HEK293 (cell line): ENCODE data around the gene ATP5MC3.

Experiments
- CTCF ChIA-PET: fragments of 350-600 bp; formaldehyde crosslinking; extraction: SDS; loops from one replicate; lab custom pipeline; 2021; ENCODE audit warnings: antibody characterized with exemption; lab: Yijun Ruan, JAX
- POLR2A ChIA-PET: fragments of 300-600 bp; formaldehyde crosslinking; extraction: SDS; loops from one replicate; lab custom pipeline; 2020; ENCODE audit warnings: antibody characterized with exemption, inconsistent platforms; lab: Yijun Ruan, JAX
- H3K27ac ChIP-seq: fragments of 200-500 bp; sonication (Bioruptor generic); 2 replicates; pipeline ENCODE4 v1.5.1; 2014; ENCODE audit warnings: low read depth, low read length, control low read depth, inconsistent platforms; ENCODE audit errors: extremely low read depth
- H3K36me3 ChIP-seq, 2 experiments: fragments of 200-500 bp in 1 of 2; sonication (Bioruptor generic) in 1 of 2; 1 replicate in 1 of 2; 2 replicates in 1 of 2; pipeline ENCODE4 v1.5.1; 2014 to 2017; ENCODE audit warnings: inconsistent platforms in 2 of 2, low read length in 2 of 2; ENCODE audit not compliant: control insufficient read depth in 2 of 2, insufficient read depth in 1 of 2
- H3K4me1 ChIP-seq: fragments of 200-500 bp; sonication (Bioruptor generic); 2 replicates; pipeline ENCODE4 v1.5.1; 2014; ENCODE audit warnings: mild to moderate bottlenecking, low read length, inconsistent platforms; ENCODE audit not compliant: control insufficient read depth, insufficient read depth
- H3K4me3 ChIP-seq: 2 replicates; pipeline ENCODE4 v1.5.1; 2011; ENCODE audit warnings: low read depth, mild to moderate bottlenecking, control low read depth, low read length, moderate library complexity
- H3K9me3 ChIP-seq: fragments of 200-500 bp; sonication (Bioruptor generic); 2 replicates; pipeline ENCODE4 v1.5.1; 2014; ENCODE audit warnings: low read depth, low read length, inconsistent platforms; ENCODE audit not compliant: control insufficient read depth, insufficient read depth
- IKZF3 ChIP-seq: fragments of 450-650 bp; IDR thresholded peaks from 2 replicates; pipeline ENCODE4 v1.5.0; 2018; ENCODE audit warnings: missing biosample characterization, mild to moderate bottlenecking, missing genetic modification characterization, moderate library complexity
- SALL2 ChIP-seq: fragments of 450-650 bp; formaldehyde crosslinking; IDR thresholded peaks from 2 replicates; pipeline ENCODE4 v1.5.0; 2017; ENCODE audit warnings: missing biosample characterization, mild to moderate bottlenecking, missing genetic modification characterization, borderline replicate concordance
- SP7 ChIP-seq: fragments of 450-650 bp; formaldehyde crosslinking; IDR thresholded peaks from 2 replicates; pipeline ENCODE4 v1.5.1; 2016; ENCODE audit warnings: missing biosample characterization, missing genetic modification characterization
- WT1 ChIP-seq: fragments of 450-650 bp; formaldehyde crosslinking; IDR thresholded peaks from 2 replicates; pipeline ENCODE4 v1.5.1; 2016; ENCODE audit warnings: missing biosample characterization, missing genetic modification characterization
- ZNF146 ChIP-seq: fragments of 450-650 bp; formaldehyde crosslinking; IDR thresholded peaks from 2 replicates; pipeline ENCODE4 v1.5.1; 2016; ENCODE audit warnings: missing biosample characterization, missing genetic modification characterization
- ZNF529 ChIP-seq: fragments of 450-650 bp; formaldehyde crosslinking; IDR thresholded peaks from 2 replicates; pipeline ENCODE4 v1.5.1; 2017; ENCODE audit warnings: missing genetic modification characterization, missing biosample characterization; ENCODE audit not compliant: insufficient replicate concordance
- ZNF549 ChIP-seq: fragments of 450-650 bp; IDR thresholded peaks from 2 replicates; pipeline ENCODE4 v1.5.1; 2018; ENCODE audit warnings: missing biosample characterization, missing genetic modification characterization, mild to moderate bottlenecking, inconsistent platforms, moderate library complexity
- ZNF629 ChIP-seq: fragments of 450-650 bp; formaldehyde crosslinking; IDR thresholded peaks from 2 replicates; pipeline ENCODE4 v1.5.1; 2017; ENCODE audit warnings: missing biosample characterization, missing genetic modification characterization
- ZNF664 ChIP-seq: fragments of 450-650 bp; formaldehyde crosslinking; IDR thresholded peaks from 2 replicates; pipeline ENCODE4 v1.5.1; 2016; ENCODE audit warnings: missing biosample characterization, missing genetic modification characterization
- ZSCAN30 ChIP-seq: fragments of 450-650 bp; IDR thresholded peaks from 2 replicates; pipeline ENCODE4 v1.5.1; 2018; ENCODE audit warnings: missing biosample characterization, mild to moderate bottlenecking, missing genetic modification characterization, moderate library complexity
- TF ChIP-seq, protein P1 (sequence below): fragments of 450-650 bp; formaldehyde crosslinking; IDR thresholded peaks from 2 replicates; pipeline ENCODE4; 2016; ENCODE audit warnings: missing biosample characterization, missing genetic modification characterization
- TF ChIP-seq, protein P2 (sequence below): fragments of 450-650 bp; formaldehyde crosslinking; IDR thresholded peaks from 2 replicates; pipeline ENCODE4 v1.5.1; 2016; ENCODE audit warnings: missing biosample characterization, missing genetic modification characterization, low read depth
- TF ChIP-seq, protein P3 (sequence below): fragments of 450-650 bp; formaldehyde crosslinking; IDR thresholded peaks from 2 replicates; pipeline ENCODE4 v1.5.1; 2016; ENCODE audit warnings: missing biosample characterization, missing genetic modification characterization
- TF ChIP-seq, protein P4 (sequence below): fragments of 450-650 bp; formaldehyde crosslinking; IDR thresholded peaks from 2 replicates; pipeline ENCODE4 v1.5.1; 2016; ENCODE audit warnings: missing biosample characterization, missing genetic modification characterization
- TF ChIP-seq, protein P5 (sequence below): fragments of 450-650 bp; formaldehyde crosslinking; IDR thresholded peaks from 2 replicates; pipeline ENCODE4 v1.5.1; 2016; ENCODE audit warnings: missing biosample characterization, missing genetic modification characterization
- TF ChIP-seq, protein P6 (sequence below): fragments of 450-650 bp; formaldehyde crosslinking; IDR thresholded peaks from 2 replicates; pipeline ENCODE4 v1.5.1; 2016; ENCODE audit warnings: missing biosample characterization, missing genetic modification characterization
- TF ChIP-seq, protein P7 (sequence below): sonication (generic); formaldehyde crosslinking; IDR thresholded peaks from 2 replicates; pipeline ENCODE4 v1.8.1; 2022; ENCODE audit warnings: mild to moderate bottlenecking, moderate library complexity, missing genetic modification reagents
- TF ChIP-seq, protein P8 (sequence below): fragments of 450-650 bp; IDR thresholded peaks from 2 replicates; pipeline ENCODE4 v1.5.1; 2018; ENCODE audit warnings: missing biosample characterization, mild to moderate bottlenecking, missing genetic modification characterization

ATP5MC3 gene

DNA sequence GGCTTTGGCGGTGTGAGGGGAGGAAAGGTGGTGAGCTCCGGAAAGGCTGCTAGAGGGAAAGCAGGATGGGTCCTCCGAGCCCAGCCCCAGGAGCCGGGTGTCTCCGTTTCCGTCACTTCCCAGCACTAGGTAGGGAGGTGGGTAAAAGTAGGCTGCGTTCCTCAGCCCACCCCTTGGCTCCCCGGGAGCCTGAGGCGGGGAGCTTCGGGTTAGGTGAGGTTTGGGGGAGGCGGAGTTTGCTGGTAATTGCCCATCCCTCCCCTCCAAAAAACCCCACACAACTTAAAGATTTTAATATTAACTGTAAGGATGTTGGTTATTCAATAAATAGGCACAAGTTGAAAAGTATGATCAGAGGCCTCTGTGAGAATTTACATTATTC is 13.0 kb downstream of the ATP5MC3 start (continued):
- 0 out of 2 replicates have a peak, but pooled peaks have one; percentile 0 for TF ChIP-seq SP7 (tag by site-specific recombination)

DNA sequence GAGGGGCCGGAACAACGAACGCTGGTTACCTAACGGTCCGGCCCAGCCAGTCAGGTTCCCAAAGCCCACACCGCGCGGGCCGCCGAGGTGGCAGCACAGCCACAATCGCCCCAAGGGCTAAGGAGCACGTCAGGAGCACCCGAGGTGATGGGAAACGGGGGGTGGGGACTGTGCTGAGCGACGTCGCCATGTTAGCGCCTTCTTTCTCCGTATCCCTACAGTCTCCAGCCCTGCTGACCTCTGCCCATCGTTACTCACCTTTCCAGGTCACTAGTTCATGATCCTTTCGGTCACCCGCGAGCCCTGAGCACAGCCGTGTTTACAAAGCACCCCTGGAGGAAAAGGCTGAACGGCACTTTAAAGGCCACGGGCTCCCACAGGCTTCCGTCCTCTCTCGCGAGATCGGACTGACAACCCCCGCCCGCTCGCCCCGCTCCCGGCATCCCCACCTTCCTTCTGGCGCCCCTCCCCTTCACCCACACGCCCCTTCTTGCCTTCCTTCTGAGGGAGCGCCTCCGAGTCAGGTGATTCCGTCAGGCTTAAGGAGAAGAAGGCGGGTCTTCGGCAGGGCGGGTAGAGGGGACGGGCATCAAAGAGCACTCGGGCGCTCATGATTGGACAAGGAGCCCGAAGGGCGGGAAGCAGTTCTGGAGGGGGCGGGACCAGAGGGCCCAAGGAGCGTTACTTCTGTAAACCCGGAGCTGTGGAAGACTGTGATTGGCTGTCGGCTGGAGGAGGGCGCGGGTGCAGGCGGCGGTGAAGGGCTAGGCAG is 13.5 kb downstream of the ATP5MC3 start, which contains the start of gene ATF2:
TSS of gene ATF2 (minus strand) at position 412 of the 772 bp plus-strand sequence. CDS start 31,760 bp downstream, outside the sequence.
- Histone ChIP-seq H3K4me3 (peak within 1 kb of the TSS; percentile 80), H3K27ac (peak within 1 kb of the TSS; percentile 82), H3K4me1 (no peaks in the 10 kb centered on the region), H3K9me3 (no peaks in the 10 kb centered on the region), H3K36me3 (peaks cover 0 to under 1% of the 10 kb centered on the region in 2 experiments; a peak in 1 of 3 replicates)
- ChIA-PET CTCF (interaction anchor here (0.6 to 0.9 kb wide), 4 partner anchors 10 to 419 kb away, joined by 3 read pairs; no protein-coding TSS in a partner anchor), POLR2A (interaction anchor here (0.7 to 1.3 kb wide), 8 partner anchors 10 to 925 kb away, joined by 3 to 21 read pairs (median 3); partner anchors contain the start of genes ATP5MC3 and CHN1)
- no peak for TF ChIP-seq ZNF529 (tag by site-specific recombination)
- TF ChIP-seq, protein P1, sequence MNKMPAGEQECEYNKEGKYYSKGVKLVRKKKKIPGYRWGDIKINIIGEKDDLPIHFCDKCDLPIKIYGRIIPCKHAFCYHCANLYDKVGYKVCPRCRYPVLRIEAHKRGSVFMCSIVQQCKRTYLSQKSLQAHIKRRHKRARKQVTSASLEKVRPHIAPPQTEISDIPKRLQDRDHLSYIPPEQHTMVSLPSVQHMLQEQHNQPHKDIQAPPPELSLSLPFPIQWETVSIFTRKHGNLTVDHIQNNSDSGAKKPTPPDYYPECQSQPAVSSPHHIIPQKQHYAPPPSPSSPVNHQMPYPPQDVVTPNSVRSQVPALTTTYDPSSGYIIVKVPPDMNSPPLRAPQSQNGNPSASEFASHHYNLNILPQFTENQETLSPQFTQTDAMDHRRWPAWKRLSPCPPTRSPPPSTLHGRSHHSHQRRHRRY (tag by site-specific recombination): 0 out of 2 replicates have a peak, but pooled peaks have one; percentile 10
- TF ChIP-seq SALL2 (tag by site-specific recombination): no peak
- TF ChIP-seq, protein P2, sequence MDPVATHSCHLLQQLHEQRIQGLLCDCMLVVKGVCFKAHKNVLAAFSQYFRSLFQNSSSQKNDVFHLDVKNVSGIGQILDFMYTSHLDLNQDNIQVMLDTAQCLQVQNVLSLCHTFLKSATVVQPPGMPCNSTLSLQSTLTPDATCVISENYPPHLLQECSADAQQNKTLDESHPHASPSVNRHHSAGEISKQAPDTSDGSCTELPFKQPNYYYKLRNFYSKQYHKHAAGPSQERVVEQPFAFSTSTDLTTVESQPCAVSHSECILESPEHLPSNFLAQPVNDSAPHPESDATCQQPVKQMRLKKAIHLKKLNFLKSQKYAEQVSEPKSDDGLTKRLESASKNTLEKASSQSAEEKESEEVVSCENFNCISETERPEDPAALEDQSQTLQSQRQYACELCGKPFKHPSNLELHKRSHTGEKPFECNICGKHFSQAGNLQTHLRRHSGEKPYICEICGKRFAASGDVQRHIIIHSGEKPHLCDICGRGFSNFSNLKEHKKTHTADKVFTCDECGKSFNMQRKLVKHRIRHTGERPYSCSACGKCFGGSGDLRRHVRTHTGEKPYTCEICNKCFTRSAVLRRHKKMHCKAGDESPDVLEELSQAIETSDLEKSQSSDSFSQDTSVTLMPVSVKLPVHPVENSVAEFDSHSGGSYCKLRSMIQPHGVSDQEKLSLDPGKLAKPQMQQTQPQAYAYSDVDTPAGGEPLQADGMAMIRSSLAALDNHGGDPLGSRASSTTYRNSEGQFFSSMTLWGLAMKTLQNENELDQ (tag by site-specific recombination): no peak
- TF ChIP-seq, protein P3, sequence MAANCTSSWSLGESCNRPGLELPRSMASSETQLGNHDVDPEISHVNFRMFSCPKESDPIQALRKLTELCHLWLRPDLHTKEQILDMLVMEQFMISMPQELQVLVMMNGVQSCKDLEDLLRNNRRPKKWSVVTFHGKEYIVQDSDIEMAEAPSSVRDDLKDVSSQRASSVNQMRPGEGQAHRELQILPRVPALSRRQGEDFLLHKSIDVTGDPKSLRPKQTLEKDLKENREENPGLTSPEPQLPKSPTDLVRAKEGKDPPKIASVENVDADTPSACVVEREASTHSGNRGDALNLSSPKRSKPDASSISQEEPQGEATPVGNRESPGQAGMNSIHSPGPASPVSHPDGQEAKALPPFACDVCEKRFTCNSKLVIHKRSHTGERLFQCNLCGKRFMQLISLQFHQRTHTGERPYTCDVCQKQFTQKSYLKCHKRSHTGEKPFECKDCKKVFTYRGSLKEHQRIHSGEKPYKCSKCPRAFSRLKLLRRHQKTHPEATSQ (tag by site-specific recombination): no peak
- TF ChIP-seq, protein P4, sequence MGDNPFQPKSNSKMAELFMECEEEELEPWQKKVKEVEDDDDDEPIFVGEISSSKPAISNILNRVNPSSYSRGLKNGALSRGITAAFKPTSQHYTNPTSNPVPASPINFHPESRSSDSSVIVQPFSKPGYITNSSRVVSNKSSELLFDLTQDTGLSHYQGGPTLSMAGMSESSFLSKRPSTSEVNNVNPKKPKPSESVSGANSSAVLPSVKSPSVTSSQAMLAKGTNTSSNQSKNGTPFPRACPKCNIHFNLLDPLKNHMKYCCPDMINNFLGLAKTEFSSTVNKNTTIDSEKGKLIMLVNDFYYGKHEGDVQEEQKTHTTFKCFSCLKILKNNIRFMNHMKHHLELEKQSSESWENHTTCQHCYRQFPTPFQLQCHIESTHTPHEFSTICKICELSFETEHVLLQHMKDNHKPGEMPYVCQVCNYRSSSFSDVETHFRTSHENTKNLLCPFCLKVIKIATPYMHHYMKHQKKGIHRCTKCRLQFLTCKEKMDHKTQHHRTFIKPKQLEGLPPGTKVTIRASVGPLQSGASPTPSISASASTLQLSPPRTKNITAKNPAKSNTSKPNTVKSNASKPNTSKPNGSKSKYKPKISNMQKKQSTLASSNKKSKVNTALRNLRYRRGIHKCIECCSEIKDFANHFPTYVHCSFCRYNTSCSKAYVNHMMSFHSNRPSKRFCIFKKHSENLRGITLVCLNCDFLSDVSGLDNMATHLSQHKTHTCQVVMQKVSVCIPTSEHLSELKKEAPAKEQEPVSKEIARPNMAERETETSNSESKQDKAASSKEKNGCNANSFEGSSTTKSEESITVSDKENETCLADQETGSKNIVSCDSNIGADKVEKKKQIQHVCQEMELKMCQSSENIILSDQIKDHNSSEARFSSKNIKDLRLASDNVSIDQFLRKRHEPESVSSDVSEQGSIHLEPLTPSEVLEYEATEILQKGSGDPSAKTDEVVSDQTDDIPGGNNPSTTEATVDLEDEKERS (tag by site-specific recombination): no peak
- no peak for TF ChIP-seq ZNF146 (tag by site-specific recombination)
- peak; percentile 16; the same call in 1 of the 2 replicates for TF ChIP-seq ZNF664
- TF ChIP-seq, protein P5, sequence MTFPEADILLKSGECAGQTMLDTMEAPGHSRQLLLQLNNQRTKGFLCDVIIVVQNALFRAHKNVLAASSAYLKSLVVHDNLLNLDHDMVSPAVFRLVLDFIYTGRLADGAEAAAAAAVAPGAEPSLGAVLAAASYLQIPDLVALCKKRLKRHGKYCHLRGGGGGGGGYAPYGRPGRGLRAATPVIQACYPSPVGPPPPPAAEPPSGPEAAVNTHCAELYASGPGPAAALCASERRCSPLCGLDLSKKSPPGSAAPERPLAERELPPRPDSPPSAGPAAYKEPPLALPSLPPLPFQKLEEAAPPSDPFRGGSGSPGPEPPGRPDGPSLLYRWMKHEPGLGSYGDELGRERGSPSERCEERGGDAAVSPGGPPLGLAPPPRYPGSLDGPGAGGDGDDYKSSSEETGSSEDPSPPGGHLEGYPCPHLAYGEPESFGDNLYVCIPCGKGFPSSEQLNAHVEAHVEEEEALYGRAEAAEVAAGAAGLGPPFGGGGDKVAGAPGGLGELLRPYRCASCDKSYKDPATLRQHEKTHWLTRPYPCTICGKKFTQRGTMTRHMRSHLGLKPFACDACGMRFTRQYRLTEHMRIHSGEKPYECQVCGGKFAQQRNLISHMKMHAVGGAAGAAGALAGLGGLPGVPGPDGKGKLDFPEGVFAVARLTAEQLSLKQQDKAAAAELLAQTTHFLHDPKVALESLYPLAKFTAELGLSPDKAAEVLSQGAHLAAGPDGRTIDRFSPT (tag by site-specific recombination): 0 out of 2 replicates have a peak, but pooled peaks have one; percentile 19
- peak; percentile 44; the same call in 1 of the 2 replicates for TF ChIP-seq IKZF3 (tag by site-specific recombination)
- peak; percentile 19; the same call in 1 of the 2 replicates for TF ChIP-seq WT1 (tag by site-specific recombination)
- TF ChIP-seq, protein P6, sequence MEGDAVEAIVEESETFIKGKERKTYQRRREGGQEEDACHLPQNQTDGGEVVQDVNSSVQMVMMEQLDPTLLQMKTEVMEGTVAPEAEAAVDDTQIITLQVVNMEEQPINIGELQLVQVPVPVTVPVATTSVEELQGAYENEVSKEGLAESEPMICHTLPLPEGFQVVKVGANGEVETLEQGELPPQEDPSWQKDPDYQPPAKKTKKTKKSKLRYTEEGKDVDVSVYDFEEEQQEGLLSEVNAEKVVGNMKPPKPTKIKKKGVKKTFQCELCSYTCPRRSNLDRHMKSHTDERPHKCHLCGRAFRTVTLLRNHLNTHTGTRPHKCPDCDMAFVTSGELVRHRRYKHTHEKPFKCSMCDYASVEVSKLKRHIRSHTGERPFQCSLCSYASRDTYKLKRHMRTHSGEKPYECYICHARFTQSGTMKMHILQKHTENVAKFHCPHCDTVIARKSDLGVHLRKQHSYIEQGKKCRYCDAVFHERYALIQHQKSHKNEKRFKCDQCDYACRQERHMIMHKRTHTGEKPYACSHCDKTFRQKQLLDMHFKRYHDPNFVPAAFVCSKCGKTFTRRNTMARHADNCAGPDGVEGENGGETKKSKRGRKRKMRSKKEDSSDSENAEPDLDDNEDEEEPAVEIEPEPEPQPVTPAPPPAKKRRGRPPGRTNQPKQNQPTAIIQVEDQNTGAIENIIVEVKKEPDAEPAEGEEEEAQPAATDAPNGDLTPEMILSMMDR (tag by site-specific recombination): peak; percentile 62; the same call in 1 of the 2 replicates
- TF ChIP-seq, protein P7, sequence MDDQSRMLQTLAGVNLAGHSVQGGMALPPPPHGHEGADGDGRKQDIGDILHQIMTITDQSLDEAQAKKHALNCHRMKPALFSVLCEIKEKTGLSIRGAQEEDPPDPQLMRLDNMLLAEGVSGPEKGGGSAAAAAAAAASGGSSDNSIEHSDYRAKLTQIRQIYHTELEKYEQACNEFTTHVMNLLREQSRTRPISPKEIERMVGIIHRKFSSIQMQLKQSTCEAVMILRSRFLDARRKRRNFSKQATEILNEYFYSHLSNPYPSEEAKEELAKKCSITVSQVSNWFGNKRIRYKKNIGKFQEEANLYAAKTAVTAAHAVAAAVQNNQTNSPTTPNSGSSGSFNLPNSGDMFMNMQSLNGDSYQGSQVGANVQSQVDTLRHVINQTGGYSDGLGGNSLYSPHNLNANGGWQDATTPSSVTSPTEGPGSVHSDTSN (CRISPR knock-in tag): no peak
- TF ChIP-seq, protein P8, sequence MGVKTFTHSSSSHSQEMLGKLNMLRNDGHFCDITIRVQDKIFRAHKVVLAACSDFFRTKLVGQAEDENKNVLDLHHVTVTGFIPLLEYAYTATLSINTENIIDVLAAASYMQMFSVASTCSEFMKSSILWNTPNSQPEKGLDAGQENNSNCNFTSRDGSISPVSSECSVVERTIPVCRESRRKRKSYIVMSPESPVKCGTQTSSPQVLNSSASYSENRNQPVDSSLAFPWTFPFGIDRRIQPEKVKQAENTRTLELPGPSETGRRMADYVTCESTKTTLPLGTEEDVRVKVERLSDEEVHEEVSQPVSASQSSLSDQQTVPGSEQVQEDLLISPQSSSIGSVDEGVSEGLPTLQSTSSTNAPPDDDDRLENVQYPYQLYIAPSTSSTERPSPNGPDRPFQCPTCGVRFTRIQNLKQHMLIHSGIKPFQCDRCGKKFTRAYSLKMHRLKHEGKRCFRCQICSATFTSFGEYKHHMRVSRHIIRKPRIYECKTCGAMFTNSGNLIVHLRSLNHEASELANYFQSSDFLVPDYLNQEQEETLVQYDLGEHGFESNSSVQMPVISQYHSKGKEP (tag by site-specific recombination): no peak
- TF ChIP-seq ZNF629: no peak; the same call in 1 of the 2 replicates
- TF ChIP-seq ZSCAN30 (tag by site-specific recombination): no peak
- no peak for TF ChIP-seq ZNF549 (tag by site-specific recombination)
